H9 (cell line): Measurements from ENCODE around the gene GABBR2. TPM values are rescaled to one million over a fixed set of nuclear protein-coding genes. Genes with fewer than 3 reads are reported as not detected.

Experiments
- DNase-seq: peaks from one replicate; pipeline ENCODE4 v3.0.0-alpha.2; 2017
- H2AFZ ChIP-seq: one replicate; pipeline ENCODE4 v1.6.1; 2013; ENCODE audit warnings: mild to moderate bottlenecking, low read length, control low read depth, moderate library complexity
- H2AK5ac ChIP-seq: 2 replicates; pipeline ENCODE4 v1.6.1; 2013; ENCODE audit warnings: low read length, control low read depth, mixed read lengths; ENCODE audit not compliant: insufficient read length
- H2BK120ac ChIP-seq: one replicate; pipeline ENCODE4 v1.6.1; 2013; ENCODE audit warnings: low read depth, mild to moderate bottlenecking, low read length, control low read depth, inconsistent platforms; ENCODE audit not compliant: poor library complexity, severe bottlenecking
- H2BK12ac ChIP-seq: 2 replicates; pipeline ENCODE4 v1.6.1; 2013; ENCODE audit warnings: low read length, control low read depth, mixed read lengths, low read depth; ENCODE audit not compliant: insufficient read length
- H2BK15ac ChIP-seq: 2 replicates; pipeline ENCODE4 v1.6.1; 2013; ENCODE audit warnings: low read depth, low read length, control low read depth
- H2BK20ac ChIP-seq: one replicate; pipeline ENCODE4 v1.6.1; 2013; ENCODE audit warnings: low read depth, mild to moderate bottlenecking, low read length, control low read depth, inconsistent platforms; ENCODE audit not compliant: poor library complexity, severe bottlenecking
- H2BK5ac ChIP-seq: 2 replicates; pipeline ENCODE4 v1.6.1; 2013; ENCODE audit warnings: low read length, control low read depth, mixed read lengths; ENCODE audit not compliant: insufficient read length
- H3K14ac ChIP-seq: 2 replicates; pipeline ENCODE4 v1.6.1; 2013; ENCODE audit warnings: low read length, control low read depth; ENCODE audit not compliant: insufficient read depth
- H3K18ac ChIP-seq: 2 replicates; pipeline ENCODE4 v1.6.1; 2013; ENCODE audit warnings: low read depth, mild to moderate bottlenecking, mixed read lengths, low read length, control low read depth; ENCODE audit not compliant: insufficient read length
- H3K23ac ChIP-seq: 2 replicates; pipeline ENCODE4 v1.6.1; 2013; ENCODE audit warnings: low read length, control low read depth, mixed read lengths, low read depth; ENCODE audit not compliant: insufficient read length
- H3K23me2 ChIP-seq: 2 replicates; pipeline ENCODE4 v1.6.1; 2013; ENCODE audit warnings: low read depth, mild to moderate bottlenecking, mixed read lengths, low read length, control low read depth; ENCODE audit not compliant: insufficient read length, poor library complexity, severe bottlenecking
- H3K27ac ChIP-seq: 2 replicates; pipeline ENCODE4 v1.5.1; 2013; ENCODE audit warnings: low read length, control low read depth, mixed read lengths, low read depth; ENCODE audit not compliant: insufficient read length
- H3K27me3 ChIP-seq: 2 replicates; pipeline ENCODE4 v1.6.1; 2013; ENCODE audit warnings: low read length, control low read depth, inconsistent platforms; ENCODE audit not compliant: insufficient read depth
- H3K4ac ChIP-seq: 2 replicates; pipeline ENCODE4 v1.6.1; 2013; ENCODE audit warnings: low read depth, mild to moderate bottlenecking, control low read depth, inconsistent platforms, low read length, moderate library complexity
- H3K4me1 ChIP-seq: 2 replicates; pipeline ENCODE4 v1.6.1; 2013; ENCODE audit warnings: low read length, control low read depth, inconsistent platforms; ENCODE audit not compliant: insufficient read depth
- H3K4me2 ChIP-seq: 2 replicates; pipeline ENCODE4 v1.6.1; 2013; ENCODE audit warnings: low read length, control low read depth, mixed read lengths; ENCODE audit not compliant: insufficient read length, insufficient read depth
- H3K56ac ChIP-seq: 2 replicates; pipeline ENCODE4 v1.6.1; 2013; ENCODE audit warnings: low read depth, mild to moderate bottlenecking, mixed read lengths, low read length, control low read depth; ENCODE audit not compliant: insufficient read length
- H3K79me1 ChIP-seq: 2 replicates; pipeline ENCODE4 v1.6.1; 2013; ENCODE audit warnings: low read depth, mild to moderate bottlenecking, moderate library complexity, low read length, control low read depth, inconsistent platforms; ENCODE audit not compliant: insufficient read depth, poor library complexity, severe bottlenecking
- H3K79me2 ChIP-seq: 2 replicates; pipeline ENCODE4 v1.6.1; 2013; ENCODE audit warnings: low read length, control low read depth, inconsistent platforms; ENCODE audit not compliant: insufficient read depth
- H3K9ac ChIP-seq: 2 replicates; pipeline ENCODE4 v1.6.1; 2013; ENCODE audit warnings: low read length, control low read depth, mixed read lengths; ENCODE audit not compliant: insufficient read length; ENCODE audit errors: extremely low read depth
- H3K9me3 ChIP-seq: one replicate; pipeline ENCODE4 v1.6.1; 2013; ENCODE audit warnings: low read depth, low read length, inconsistent platforms; ENCODE audit not compliant: control insufficient read depth
- H3T11ph ChIP-seq: one replicate; pipeline ENCODE4 v1.6.1; 2013; ENCODE audit warnings: mild to moderate bottlenecking, low read length, control low read depth, inconsistent platforms
- H4K20me1 ChIP-seq: one replicate; pipeline ENCODE4 v1.6.1; 2013; ENCODE audit not compliant: control insufficient read depth, insufficient read length, insufficient read depth
- H4K5ac ChIP-seq: 2 replicates; pipeline ENCODE4 v1.6.1; 2013; ENCODE audit warnings: low read depth, mild to moderate bottlenecking, mixed read lengths, low read length, control low read depth; ENCODE audit not compliant: insufficient read length
- H4K8ac ChIP-seq: replicated peaks from 2 replicates; pipeline ENCODE4 v1.6.1; 2013; ENCODE audit warnings: low read length, control low read depth, mixed read lengths, low read depth; ENCODE audit not compliant: insufficient read length
- H4K91ac ChIP-seq: 2 replicates; pipeline ENCODE4 v1.6.1; 2013; ENCODE audit warnings: low read depth, mild to moderate bottlenecking, moderate library complexity, mixed read lengths, low read length, control low read depth; ENCODE audit not compliant: insufficient read length
- H3K27ac Mint-ChIP-seq, 3 experiments: 2 replicates in 2 of 3; 3 replicates in 1 of 3; pipeline ENCODE4 v1.8.0; 2020 to 2021; ENCODE audit warnings: mixed read lengths in 3 of 3, mild to moderate bottlenecking in 1 of 3, moderate library complexity in 1 of 3
- H3K27me3 Mint-ChIP-seq: 2 replicates; pipeline ENCODE4 v1.8.0; 2021; ENCODE audit warnings: low read depth, mild to moderate bottlenecking, moderate library complexity, mixed read lengths
- H3K36me3 Mint-ChIP-seq, 3 experiments: 2 replicates in 2 of 3; 3 replicates in 1 of 3; pipeline ENCODE4 v1.8.0; 2020 to 2021; ENCODE audit warnings: low read depth in 3 of 3, mixed read lengths in 3 of 3; ENCODE audit not compliant: insufficient read depth in 1 of 3
- H3K4me1 Mint-ChIP-seq, 2 experiments: 2 replicates each; pipeline ENCODE4 v1.8.0; 2020; ENCODE audit warnings: mixed read lengths in 2 of 2
- H3K4me3 Mint-ChIP-seq, 2 experiments: 2 replicates in 1 of 2; 3 replicates in 1 of 2; pipeline ENCODE4 v1.8.0; 2020 to 2021; ENCODE audit warnings: mild to moderate bottlenecking in 2 of 2, mixed read lengths in 2 of 2, moderate library complexity in 1 of 2
- H3K9me3 Mint-ChIP-seq, 2 experiments: 2 replicates in 1 of 2; 3 replicates in 1 of 2; pipeline ENCODE4 v1.8.0; 2020; ENCODE audit warnings: mild to moderate bottlenecking in 2 of 2, mixed read lengths in 2 of 2, moderate library complexity in 1 of 2
- CTCF ChIP-seq: fragments of 200-600 bp; sonication (generic); conservative IDR thresholded peaks from 3 replicates; pipeline ENCODE4 v1.8.0; 2021; ENCODE audit warnings: antibody characterized with exemption, mild to moderate bottlenecking
- total RNA-seq: library from RNA; stranded (reverse); gene quantifications from 2 replicates; pipeline ENCODE4 v1.2.1, GENCODE V29; 2021

The GABBR2 gene
- total RNA-seq, 1 experiment from 2014 or later: 0.66 TPM

- no peak overlapping the region for H3K14ac ChIP-seq
- H3K4ac ChIP-seq: no peak overlapping the region
- no peak overlapping the region for H4K5ac ChIP-seq
- no peaks in the 10 kb centered on the region for H3K23me2 ChIP-seq
- H3K9me3 Mint-ChIP-seq: no peaks in the 10 kb centered on the region
- TF ChIP-seq CTCF: no peak
- H2AFZ ChIP-seq: no peak overlapping the region
- H3K9me3 ChIP-seq: no peaks in the 10 kb centered on the region
- H2BK12ac ChIP-seq: no peak overlapping the region
- no peaks in the 10 kb centered on the region for H3K4me1 ChIP-seq
- H2BK15ac ChIP-seq: no peak overlapping the region
- no peak overlapping the region for H2BK120ac ChIP-seq
- H3K36me3 Mint-ChIP-seq: no peaks in the 10 kb centered on the region
- H3K9ac ChIP-seq: no peak overlapping the region
- H3K27me3 ChIP-seq: no peaks in the 10 kb centered on the region
- H3T11ph ChIP-seq: no peak overlapping the region
- H3K4me3 Mint-ChIP-seq: no peak overlapping the region
- no peak overlapping the region for H4K91ac ChIP-seq
- H3K56ac ChIP-seq: no peak overlapping the region
- no peaks in the 10 kb centered on the region for H3K79me1 ChIP-seq
- H4K8ac ChIP-seq: no peak overlapping the region
- no peaks in the 10 kb centered on the region for H3K27me3 Mint-ChIP-seq
- no peaks in the 10 kb centered on the region for H3K79me2 ChIP-seq
- H4K20me1 ChIP-seq: no peaks in the 10 kb centered on the region
- no peak overlapping the region for H2BK5ac ChIP-seq
- H3K27ac Mint-ChIP-seq: no peak overlapping the region
- H2AK5ac ChIP-seq: no peak overlapping the region
- no peak overlapping the region for H3K23ac ChIP-seq
- H3K18ac ChIP-seq: no peak overlapping the region
- H3K27ac ChIP-seq: no peak overlapping the region
- peaks cover 12% of the 10 kb centered on the region in 2 experiments for H3K4me1 Mint-ChIP-seq
- no peak for DNase-seq
- no peak overlapping the region for H3K4me2 ChIP-seq
- H2BK20ac ChIP-seq: no peak overlapping the region
These were observed 397.2 kb downstream of the GABBR2 start for GRCh38 chr9:98311541-98311940.
